ENCODE measurements around the gene IMMT.

IMMT gene

DNA sequence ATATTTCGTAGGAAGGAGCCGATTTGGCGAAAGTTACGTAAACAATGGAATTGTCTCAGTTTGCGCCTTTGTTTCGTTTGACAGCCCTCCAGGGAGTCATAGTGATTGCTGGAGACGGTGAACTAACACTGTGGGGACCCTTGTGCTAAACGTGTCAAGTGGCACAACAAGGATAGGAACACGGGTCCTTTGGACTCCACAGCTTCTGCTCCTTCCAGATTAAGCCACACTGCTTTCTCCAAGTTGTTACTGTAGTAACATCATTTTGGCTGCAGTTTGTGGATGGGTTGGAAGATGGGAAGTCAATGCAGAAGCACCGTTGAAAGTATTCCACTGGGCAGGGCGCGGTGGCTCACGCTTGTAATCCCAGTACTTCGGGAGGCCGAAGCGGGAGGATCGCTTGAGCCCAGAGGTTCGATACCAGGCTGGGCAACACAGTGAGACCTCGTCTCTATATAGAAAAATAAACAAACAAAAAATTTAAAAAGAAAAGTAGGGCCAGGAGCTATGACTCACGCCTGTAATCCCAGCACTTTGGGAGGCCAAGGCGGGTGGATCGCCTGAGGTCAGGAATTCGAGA is 636 bp upstream of the IMMT start:
- DNase-seq, result no peak

DNA sequence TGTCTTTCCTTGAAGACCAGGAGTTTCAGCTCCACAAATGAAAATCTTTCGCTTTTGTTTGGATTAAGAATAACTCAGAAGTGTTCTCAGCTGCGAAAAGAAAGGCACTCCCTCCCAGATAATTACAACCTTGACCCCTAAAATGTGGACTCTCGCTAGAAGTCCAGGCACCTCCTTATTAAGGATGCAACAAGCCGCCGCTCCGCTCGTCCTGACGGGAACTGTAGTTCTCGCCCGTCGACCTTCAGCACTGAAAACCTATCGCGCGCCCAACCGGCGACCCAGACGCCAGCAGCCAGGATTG is 559 bp downstream of the IMMT start:
- DNase-seq, result peak; percentile 92

DNA sequence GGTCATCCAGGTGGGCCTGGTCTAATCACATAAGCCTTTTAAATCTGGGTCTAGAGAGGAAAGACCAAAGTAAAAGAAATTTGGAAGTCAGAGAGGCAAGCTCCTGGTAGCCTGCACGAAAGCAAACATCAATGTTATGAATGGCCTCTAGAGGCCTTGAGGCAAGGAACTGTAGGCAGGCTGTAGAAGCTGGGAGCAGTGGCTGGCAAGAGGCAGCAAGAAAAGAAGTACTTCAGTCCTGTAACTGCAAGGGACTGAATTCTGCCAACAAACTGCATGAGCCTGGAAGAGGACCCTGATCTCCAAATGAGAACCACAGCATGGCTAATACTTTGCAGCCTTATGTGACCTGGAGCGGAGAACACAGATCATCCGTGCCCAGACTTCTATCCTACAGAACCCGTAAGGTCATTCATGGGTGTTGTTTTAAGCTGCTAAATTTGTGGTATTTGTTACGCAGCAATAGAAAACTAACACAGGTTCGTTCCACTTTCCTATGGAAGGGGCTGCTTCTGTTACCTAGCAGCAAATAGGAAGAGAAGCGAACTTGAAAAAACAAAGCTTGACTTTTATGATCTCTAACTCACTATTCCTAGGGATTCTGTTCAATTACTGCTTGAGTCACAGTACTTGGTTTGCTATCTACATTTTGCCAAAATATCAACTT is 1.2 kb downstream of the IMMT start:
- no peak for DNase-seq

DNA sequence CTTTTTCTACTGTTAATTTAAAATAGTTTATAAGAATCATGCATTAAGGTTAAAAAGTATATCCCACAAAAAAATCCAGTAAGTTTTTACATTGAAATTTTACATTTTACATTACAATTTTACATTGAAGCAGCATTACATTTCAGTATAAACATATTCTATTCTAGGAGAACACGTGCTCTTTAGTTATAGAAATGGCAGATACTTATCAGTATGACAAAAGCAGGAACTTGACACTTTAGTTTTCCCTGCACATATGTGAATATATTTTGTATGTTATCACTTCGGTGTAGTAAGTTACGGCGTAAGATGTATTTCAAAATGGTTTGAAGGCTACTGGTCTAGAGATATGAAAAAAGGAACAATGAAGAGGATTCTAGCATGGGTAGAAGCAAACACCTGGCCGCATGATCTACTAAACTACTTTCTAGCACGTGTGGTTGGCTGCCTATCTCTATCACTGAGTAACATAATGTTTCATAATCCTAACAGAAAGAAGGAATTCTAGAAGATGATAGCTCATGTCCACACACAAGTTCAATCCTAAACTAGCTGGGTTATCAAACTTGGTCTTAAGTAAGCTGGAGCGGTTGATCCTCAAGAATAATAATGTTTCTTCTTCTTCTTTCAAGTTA is 5.4 kb downstream of the IMMT start:
- no peak for DNase-seq

DNA sequence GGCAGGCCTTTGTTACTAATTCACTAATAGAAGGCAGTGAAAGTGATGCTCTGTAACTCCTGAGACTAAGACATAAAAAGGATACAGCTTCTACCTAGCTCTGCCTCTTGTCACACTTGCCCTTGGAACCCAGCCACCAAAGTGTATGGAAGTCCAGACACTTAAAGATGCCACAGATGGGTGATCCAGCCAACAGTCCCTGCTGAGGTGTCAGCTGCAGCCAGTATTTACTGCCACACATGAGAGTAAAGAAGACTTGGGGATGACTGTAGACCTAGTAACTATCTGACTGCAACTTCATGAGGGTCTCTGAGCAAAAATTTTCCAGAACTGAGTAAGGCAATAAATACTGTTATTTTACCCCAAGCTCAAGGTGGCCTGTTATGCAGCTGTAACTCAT is 8.8 kb downstream of the IMMT start:
- no peak for DNase-seq

DNA sequence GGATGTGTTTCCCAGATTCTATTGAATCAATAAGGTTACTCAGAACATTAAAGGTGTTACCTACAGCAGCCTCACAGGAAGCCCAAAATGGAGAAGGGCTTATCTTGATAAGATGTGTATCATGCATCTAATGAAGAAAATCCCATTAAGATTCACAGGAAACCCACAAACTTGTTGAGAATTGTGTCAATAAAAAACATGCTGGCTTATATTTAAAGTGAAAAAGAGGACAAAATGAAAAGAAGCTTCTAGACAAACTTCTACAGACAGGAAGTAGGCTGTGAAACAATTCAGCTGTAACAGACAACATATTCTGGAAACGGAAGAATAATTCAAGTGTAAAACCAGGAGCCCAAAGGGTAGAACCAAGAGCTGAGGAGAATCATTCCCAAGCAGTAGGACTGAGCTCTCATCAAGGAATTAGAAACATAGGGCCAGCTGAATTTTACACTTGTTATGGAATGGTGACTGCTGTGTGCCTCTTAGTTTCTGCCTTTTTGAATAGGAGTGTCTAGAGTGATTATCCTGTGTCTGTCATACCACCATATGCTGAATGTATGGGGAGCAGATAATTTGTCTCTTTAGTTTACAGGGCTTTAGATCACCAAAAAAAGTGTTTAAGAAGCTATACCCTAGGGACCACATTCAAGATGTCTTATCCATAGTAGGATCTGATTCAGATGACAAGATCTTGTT is 9.6 kb downstream of the IMMT start:
- no peak for DNase-seq

DNA sequence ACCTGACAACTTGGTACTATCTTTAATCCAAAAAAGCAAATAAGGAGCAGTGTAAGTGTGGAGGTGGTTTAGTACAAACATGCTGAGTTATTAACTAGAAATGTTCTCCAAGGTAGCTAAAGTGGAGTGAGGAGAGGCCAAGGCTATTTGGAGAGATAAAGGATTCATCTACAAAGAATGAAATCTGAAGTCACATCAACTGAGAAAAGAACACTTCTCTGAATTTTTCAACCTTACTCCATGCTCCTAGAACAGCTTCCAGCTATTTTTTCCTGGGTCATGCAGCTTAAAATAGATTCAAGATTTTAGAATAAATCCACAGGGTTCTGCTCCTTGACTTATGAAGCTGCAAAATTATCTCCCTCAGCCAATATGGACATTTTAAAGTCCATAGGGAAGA is 18.7 kb downstream of the IMMT start:
- DNase-seq, result no peak

DNA sequence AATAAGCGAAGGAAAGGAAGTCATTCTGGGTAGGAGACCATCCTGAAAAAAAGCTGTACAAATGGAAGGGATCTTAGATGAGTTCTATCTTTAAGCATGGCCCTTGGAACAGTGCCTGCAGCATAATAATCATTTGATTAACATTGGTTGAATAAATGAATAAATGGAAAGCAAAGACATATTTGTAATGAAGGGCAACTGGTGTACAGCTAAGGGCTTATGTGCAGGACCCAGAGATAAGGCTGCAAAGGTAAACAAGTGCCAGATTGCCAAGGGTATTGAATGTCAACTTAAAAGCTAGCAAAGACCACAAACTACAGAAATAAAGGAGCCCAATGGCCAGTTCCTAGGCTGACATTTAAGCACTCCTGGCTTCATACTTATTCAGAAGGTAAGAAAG is 19.4 kb downstream of the IMMT start:
- no peak for DNase-seq

DNA sequence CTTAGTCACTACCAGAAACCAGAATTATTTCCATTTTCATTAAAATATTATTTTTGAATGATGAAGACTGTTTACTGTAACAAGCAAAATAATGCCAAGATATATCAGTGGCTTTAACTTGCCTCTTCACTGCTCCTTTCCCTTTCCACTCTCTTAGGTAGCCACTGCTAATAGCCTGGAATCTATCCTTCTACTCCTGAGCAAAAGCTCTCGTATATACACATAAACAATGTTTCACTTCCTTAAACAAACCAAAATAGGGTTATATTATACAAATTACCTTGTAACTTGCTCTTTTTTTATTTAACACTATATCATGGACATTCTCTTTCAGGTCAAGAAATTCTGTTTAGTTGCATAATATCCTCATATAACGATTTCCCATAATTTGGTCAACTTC is 20.8 kb downstream of the IMMT start:
- no peak for DNase-seq

DNA sequence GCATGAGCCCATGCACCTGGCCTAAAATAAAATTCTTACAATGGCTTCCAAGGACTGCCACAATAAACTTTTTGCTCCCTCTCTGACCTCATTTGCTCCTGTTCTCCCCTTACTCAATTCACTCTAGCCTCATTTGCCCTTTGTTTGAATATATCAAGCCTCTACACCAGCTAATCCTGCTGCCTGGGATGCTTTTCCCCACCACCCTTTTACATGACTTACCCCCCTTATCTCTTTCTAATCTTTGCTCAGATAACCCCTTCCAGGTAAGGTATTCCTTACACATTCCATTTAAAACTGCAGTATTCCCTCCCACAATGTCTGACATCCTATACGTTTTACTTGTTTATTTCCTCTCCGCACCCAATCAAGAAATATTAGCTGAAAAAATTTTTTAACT is 22.7 kb downstream of the IMMT start:
- no peak for DNase-seq

DNA sequence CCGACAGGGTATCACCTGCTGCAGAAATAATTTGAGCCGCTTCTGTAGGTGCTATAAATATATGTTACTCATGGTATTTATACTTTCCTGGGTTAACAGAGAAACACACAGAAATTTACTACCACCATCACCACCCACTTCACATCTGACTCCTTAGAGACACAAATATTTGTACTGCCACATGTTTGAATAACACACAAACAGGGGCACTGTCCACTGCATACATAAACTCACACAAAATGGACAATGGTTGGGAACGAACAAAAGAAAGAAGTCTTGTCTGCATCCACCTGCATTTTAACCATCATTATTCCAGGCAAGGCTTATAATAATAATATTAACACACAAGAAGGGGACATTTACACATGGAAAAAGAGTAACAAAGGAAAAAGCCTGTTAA is 24.0 kb downstream of the IMMT start:
- DNase-seq, result no peak

DNA sequence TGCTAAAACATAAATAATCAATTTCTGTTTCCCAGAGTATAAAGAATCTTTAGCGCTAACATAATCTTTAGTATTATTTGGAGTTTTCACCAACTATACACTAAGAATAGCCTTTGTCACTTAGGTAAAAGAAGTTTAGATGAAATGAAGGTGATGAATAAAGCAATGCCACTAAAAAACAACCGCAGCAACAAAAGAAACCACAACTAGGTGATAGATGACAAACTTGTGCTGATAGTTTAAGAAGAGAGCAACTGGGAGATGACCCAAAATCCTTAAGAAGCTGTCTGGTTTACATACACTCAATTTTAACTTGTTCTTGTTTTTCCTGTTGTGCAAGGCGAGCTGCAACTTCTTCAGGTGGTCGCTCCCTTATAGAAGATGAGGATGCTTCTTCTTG is 24.8 kb downstream of the IMMT start:
- no peak for DNase-seq

DNA sequence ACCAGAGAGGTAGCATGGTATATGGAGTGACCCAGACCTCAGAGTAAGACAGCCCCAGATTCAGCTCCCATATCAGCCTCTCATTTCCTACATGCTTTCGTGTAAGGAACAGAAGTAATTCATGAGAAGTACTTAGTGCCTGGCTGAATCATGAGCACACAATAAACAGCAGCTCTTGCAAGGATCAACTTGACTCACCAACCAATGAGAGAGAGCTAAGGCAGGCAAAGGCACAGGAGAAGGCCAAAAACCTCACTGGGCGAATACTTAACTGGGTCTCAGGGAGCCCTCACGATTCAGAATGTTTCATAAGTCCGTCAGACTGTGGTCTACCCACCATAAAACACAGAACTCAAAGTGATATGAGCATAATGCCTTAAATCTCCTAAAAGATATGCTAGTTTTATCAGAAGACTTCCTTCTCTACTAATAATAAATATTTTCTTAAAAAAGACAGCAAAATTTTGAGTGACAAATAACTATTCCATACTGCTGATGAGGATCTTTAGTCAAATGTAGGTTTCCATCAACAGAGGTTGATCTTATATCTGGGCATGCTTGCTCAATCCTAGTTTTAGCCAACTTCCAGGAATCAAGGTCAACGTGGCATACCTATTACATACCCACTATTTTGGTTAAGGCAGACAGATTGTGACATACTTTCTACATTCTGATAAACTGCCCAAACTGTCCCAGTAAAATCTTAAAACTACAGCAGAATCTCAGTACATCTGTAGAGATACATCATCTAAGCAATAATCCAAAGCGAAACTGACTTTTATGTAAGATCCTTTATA is 34.9 kb downstream of the IMMT start:
- no peak for DNase-seq

DNA sequence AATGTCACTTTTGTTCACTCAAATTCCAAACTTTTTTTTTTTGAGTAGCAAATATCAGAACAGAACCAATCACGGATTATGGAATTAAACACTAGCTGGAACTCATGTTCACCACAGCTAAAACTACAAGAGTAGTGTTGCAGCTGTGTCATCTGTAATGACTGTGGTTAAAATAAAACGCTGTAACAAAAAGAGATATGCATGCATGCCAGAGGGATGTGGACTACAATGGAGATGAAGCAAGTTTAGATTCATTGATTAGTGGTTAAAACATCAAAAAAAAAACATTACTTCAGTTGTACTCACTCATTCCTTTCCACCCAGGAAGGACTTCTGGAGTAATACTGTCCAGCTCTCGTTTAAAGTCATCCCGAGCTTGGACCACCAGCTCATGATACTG is 37.0 kb downstream of the IMMT start:
- no peak for DNase-seq

DNA sequence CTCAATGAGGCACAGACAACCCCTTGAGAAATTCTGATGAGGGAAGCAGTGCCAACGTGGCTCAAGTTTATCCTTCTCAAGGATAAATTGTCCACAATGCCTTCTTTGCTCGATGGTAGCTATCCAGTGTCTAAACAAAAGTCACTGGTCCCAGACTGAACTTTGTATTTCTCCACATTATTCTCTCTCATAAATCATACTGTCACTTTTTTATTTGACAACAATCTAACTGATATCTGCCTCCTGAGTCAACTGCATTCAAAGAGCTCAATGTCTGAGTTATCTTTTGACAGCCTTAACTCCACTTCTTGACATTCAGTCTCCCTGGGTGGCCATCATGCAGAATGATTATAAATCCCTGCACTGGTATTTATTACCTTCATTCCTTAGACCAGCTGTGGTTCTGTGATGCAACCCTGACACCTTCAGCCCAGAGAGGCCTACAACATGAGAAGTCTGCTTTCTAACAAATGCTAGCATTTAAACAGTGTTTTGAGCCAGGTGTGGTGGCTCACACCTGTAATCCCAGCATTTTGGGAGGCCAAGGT is 38.2 kb downstream of the IMMT start:
- no peak for DNase-seq

DNA sequence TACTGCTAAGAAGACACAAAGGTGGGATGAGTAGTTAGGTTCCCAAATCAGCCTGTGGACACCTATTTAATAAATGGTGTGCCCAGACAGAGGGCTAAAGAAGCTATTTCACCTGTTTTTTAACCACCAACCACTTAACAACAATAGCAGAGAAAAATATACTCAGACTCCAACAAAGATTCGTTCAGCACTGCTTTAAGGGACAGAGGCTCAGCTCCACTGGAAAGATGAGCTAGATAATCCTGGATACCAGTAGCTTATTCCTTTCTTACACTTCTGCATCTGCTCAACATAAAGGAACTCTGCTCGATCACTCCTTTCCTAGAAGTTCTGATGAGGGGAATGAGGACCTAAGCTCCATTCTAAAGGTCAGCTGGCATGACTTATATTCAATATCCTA is 44.8 kb downstream of the IMMT start:
- no peak for DNase-seq

DNA sequence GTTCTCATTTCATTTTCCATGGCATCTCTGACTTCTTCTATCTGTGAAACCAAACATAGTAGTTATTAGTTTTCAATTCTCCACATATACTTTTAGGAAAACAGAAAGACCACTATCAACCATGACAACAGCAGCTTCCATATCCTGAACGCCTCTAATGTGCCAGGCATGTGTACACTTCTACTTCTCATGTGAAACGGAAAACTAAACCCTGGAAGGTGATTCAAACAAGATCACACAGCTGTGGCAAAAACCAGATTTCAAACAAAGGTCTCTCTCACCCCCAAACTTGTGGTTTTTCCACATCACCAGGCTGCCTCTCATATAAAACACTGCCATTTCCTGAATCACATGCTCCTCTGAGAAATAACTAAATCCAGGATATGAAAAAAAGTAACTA is 47.5 kb downstream of the IMMT start:
- no peak for DNase-seq

DNA sequence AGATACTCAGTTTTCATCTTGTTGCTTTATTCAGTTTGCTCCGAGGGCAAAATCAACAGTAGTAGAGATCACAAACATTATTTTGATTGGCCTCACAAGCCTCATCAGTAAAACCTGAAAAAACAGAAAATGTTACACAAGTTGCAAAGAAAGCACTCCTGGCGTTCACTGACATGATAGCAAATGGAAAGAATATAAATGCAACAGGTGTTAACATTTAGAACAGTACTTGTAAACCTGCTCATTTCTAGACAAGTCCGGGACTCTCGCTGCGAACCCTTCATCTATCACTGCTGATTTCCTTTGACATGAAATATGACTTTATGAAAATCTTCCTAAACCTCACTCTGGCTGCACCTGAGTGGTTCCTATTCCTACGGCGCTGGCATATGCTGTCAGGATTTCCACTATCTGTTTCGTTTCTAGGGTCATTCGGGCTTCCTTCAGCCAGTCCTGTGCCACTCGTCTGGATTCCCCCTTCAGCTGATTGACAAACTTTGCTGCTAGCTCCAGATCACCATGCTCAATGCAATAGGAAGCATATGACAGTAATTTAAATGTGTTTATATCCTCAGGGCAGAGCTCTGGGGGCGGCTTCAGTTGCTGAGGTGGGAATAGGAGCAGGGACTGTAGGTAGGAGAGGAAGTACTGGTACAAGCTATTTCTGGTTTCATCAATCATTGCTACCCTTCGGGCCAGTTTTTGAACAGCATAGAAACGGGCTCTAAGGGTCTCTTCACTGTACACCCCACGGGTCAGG is 51.2 kb downstream of the IMMT start:
- DNase-seq, result no peak

DNA sequence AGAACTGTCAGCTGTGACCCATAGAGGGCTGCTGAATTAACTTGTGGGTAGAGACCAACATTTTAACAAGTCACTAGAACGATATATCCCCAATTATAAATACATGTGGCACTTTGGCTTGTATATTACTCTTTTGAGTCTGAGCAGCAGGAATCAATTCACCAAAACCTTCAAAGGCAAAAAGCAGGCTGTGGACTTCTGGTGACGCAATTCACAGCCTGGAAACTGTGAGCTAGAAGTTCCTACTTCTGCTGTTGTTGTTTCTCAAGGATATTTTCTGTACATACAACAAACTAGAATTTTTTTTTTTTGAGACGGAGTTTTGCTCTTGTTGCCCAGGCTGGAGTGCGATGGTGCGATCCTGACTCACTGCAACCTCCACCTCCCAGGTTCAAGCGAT is 52.0 kb downstream of the IMMT start:
- no peak for DNase-seq

DNA sequence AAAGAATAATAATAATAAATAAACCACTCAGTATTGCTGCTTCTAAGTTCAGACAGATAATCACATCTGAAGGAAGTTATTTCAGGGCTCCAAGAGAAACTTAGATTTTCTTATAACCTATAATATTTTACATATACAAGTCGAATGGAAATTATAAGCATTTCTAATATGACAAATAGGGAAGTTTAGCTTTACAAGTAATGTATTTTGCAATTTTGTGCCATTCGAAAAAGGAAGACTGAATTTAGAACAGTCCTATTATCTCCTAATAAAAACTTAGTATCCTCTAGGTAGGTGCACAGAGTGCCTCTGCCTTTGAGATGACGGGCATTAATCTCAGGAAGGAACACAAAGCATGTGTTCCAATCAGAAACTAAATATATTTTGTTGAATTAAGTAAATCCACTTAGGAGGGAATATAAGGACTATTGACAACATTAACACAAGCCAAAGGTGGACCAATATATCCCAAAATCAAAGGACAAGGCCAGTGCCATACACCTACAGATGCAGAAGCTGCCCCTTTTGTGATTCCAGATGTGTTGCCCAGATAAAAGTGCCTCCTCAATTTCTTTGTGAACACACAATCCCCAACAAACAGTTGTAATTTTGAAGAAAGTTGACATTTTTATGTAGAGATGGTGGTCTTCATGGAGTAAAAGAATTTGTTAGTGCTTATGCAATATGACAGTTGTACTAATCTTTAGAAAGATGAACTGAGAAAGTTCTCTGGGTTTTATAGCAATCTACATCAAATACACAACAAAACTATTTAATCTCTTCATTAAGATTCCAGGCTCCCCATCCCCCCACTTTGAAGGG is 52.6 kb downstream of the IMMT start:
- no peak for DNase-seq

DNA sequence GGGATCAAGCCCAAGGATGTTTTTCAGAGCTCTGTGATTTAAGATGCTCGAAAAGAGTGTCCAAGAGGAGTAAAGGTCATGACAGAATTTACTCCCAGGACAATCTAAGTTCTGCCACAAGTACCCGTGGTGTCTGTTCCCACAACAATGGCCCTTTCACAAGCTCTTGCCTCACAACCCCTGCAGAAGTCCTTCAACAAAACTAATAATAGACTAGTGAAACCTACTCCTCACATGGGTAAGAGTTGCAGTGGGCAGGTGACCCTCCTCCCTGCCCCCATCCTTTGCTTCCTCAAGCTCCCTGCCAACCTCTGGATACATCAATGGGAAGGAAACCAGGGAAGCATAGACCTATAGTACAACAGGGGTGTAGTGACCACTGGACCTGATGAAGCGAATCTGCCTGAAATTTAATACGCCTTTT is 54.3 kb downstream of the IMMT start:
- DNase-seq, result no peak

DNA sequence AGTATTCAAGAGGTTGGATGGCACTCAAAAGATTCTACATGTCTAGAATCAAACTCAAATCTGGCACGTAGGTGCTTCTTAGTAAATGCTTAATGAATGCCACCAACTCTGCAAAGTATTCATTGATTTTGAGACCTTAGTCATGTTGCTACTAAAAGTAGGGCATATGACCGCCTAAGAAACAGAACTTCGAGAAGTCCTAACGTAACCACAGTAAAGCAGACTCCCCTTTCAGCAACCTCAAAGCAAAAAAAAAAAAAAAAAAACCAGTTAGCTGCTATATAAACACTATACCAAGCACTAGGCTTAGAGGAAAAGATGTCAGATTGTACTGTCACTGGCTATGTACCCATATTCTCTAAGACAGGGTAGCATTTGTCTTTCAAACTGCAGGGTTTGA is 55.3 kb downstream of the IMMT start:
- DNase-seq, result no peak

All from DMS79 (cell line).